SK-N-SH (cell line): ENCODE data around the gene MAGEA3.

ENCODE experiments used
- EZH2phosphoT487 ChIP-seq: fragments of 200-600 bp; sonication (generic); IDR thresholded peaks from 2 replicates; pipeline ENCODE4 v1.6.1; 2017; ENCODE audit warnings: low read depth, mixed run types, mild to moderate bottlenecking, antibody characterized with exemption, moderate library complexity, borderline replicate concordance
- FOXM1 ChIP-seq: IDR thresholded peaks from 2 replicates; pipeline ENCODE4 v1.4.0; 2012; ENCODE audit warnings: low read depth, mild to moderate bottlenecking
- GABPA ChIP-seq: IDR thresholded peaks from 2 replicates; pipeline ENCODE4 v1.4.0; 2012; ENCODE audit warnings: low read depth, mild to moderate bottlenecking
- POLR2AphosphoS5 ChIP-seq: IDR thresholded peaks from 2 replicates; pipeline ENCODE4 v1.6.1; 2012; ENCODE audit warnings: low read depth, low read length
- YY1 ChIP-seq: IDR thresholded peaks from 2 replicates; pipeline ENCODE4 v1.4.0; 2012; ENCODE audit warnings: low read depth, mild to moderate bottlenecking
- TF ChIP-seq, protein P1 (sequence below): fragments of 200-600 bp; sonication (generic); IDR thresholded peaks from 2 replicates; pipeline ENCODE4 v1.6.1; 2017; ENCODE audit warnings: antibody characterized with exemption, mild to moderate bottlenecking, moderate library complexity
- TF ChIP-seq, protein P2 (sequence below): fragments of 150-350 bp; IDR thresholded peaks from 2 replicates; pipeline ENCODE4 v1.6.1; 2017; ENCODE audit warnings: antibody characterized with exemption, low read length, low read depth, borderline replicate concordance
- TF ChIP-seq, protein P3 (sequence below): IDR thresholded peaks from 2 replicates; pipeline ENCODE4 v1.6.1; 2012; ENCODE audit warnings: mild to moderate bottlenecking, low read depth, low read length, moderate library complexity
- TF ChIP-seq, protein P4 (sequence below): IDR thresholded peaks from 2 replicates; pipeline ENCODE4 v1.4.0; 2012; ENCODE audit warnings: low read depth
- TF ChIP-seq, protein P5 (sequence below): IDR thresholded peaks from 2 replicates; pipeline ENCODE4 v1.4.0; 2012; ENCODE audit warnings: low read depth, borderline replicate concordance

DNA sequence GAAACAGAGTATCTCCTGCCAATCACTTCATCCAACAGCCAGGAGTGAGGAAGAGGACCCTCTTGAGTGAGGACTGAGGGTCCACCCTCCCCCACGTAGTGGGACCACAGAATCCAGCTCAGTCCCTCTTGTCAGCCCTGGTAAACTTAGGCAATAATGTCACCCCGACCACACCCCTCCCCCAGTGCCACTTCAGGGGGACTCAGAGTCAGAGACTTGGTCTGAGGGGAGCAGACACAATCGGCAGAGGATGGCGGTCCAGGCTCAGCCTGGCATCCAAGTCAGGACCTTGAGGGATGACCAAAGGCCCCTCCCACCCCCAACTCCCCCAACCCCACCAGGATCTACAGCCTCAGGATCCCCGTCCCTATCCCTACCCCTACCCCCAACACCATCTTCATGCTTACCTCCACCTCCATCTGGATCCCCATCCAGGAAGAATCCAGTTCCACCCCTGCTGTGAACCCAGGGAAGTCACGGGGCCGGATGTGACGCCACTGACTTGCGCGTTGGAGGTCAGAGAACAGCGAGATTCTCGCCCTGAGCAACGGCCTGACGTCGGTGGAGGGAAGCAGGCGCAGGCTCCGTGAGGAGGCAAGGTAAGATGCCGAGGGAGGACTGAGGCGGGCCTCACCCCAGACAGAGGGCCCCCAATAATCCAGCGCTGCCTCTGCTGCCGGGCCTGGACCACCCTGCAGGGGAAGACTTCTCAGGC lies 34.8 kb downstream of the MAGEA3 start, which contains the start of the genes CSAG1 and MAGEA12:
- TF ChIP-seq, protein P1, sequence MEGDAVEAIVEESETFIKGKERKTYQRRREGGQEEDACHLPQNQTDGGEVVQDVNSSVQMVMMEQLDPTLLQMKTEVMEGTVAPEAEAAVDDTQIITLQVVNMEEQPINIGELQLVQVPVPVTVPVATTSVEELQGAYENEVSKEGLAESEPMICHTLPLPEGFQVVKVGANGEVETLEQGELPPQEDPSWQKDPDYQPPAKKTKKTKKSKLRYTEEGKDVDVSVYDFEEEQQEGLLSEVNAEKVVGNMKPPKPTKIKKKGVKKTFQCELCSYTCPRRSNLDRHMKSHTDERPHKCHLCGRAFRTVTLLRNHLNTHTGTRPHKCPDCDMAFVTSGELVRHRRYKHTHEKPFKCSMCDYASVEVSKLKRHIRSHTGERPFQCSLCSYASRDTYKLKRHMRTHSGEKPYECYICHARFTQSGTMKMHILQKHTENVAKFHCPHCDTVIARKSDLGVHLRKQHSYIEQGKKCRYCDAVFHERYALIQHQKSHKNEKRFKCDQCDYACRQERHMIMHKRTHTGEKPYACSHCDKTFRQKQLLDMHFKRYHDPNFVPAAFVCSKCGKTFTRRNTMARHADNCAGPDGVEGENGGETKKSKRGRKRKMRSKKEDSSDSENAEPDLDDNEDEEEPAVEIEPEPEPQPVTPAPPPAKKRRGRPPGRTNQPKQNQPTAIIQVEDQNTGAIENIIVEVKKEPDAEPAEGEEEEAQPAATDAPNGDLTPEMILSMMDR, result no peak
- TF ChIP-seq, protein P2, sequence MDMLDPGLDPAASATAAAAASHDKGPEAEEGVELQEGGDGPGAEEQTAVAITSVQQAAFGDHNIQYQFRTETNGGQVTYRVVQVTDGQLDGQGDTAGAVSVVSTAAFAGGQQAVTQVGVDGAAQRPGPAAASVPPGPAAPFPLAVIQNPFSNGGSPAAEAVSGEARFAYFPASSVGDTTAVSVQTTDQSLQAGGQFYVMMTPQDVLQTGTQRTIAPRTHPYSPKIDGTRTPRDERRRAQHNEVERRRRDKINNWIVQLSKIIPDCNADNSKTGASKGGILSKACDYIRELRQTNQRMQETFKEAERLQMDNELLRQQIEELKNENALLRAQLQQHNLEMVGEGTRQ, result peak; percentile 39; the same call in 1 of the 2 replicates
- TF ChIP-seq, protein P3, sequence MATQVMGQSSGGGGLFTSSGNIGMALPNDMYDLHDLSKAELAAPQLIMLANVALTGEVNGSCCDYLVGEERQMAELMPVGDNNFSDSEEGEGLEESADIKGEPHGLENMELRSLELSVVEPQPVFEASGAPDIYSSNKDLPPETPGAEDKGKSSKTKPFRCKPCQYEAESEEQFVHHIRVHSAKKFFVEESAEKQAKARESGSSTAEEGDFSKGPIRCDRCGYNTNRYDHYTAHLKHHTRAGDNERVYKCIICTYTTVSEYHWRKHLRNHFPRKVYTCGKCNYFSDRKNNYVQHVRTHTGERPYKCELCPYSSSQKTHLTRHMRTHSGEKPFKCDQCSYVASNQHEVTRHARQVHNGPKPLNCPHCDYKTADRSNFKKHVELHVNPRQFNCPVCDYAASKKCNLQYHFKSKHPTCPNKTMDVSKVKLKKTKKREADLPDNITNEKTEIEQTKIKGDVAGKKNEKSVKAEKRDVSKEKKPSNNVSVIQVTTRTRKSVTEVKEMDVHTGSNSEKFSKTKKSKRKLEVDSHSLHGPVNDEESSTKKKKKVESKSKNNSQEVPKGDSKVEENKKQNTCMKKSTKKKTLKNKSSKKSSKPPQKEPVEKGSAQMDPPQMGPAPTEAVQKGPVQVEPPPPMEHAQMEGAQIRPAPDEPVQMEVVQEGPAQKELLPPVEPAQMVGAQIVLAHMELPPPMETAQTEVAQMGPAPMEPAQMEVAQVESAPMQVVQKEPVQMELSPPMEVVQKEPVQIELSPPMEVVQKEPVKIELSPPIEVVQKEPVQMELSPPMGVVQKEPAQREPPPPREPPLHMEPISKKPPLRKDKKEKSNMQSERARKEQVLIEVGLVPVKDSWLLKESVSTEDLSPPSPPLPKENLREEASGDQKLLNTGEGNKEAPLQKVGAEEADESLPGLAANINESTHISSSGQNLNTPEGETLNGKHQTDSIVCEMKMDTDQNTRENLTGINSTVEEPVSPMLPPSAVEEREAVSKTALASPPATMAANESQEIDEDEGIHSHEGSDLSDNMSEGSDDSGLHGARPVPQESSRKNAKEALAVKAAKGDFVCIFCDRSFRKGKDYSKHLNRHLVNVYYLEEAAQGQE, result no peak
- TF ChIP-seq, protein P4, sequence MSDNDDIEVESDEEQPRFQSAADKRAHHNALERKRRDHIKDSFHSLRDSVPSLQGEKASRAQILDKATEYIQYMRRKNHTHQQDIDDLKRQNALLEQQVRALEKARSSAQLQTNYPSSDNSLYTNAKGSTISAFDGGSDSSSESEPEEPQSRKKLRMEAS, result no peak
- TF ChIP-seq, protein P5, sequence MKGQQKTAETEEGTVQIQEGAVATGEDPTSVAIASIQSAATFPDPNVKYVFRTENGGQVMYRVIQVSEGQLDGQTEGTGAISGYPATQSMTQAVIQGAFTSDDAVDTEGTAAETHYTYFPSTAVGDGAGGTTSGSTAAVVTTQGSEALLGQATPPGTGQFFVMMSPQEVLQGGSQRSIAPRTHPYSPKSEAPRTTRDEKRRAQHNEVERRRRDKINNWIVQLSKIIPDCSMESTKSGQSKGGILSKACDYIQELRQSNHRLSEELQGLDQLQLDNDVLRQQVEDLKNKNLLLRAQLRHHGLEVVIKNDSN, result peak; percentile 91
- TF ChIP-seq EZH2phosphoT487 (no peak), GABPA (peak; percentile 83), YY1 (no peak), POLR2AphosphoS5 (0 out of 2 replicates have a peak, but pooled peaks have one; percentile 32), FOXM1 (no peak)
